VCaP (cell line): ENCODE measurements around the gene MAGEF1.
"Not testable (repeated sequence)": the region's sequence is repeated elsewhere in the genome, so short reads cannot be mapped to it uniquely, and the experiment has no call there.

ENCODE experiments used
- H3K27ac ChIP-seq: fragments of 450-650 bp; 2 replicates; pipeline ENCODE4 v1.5.1; 2017
- TF ChIP-seq, protein P1 (sequence below): fragments of 450-650 bp; conservative IDR thresholded peaks from 2 replicates; pipeline ENCODE4 v1.5.1; 2017; ENCODE audit warnings: mild to moderate bottlenecking, moderate library complexity

Gene MAGEF1

DNA sequence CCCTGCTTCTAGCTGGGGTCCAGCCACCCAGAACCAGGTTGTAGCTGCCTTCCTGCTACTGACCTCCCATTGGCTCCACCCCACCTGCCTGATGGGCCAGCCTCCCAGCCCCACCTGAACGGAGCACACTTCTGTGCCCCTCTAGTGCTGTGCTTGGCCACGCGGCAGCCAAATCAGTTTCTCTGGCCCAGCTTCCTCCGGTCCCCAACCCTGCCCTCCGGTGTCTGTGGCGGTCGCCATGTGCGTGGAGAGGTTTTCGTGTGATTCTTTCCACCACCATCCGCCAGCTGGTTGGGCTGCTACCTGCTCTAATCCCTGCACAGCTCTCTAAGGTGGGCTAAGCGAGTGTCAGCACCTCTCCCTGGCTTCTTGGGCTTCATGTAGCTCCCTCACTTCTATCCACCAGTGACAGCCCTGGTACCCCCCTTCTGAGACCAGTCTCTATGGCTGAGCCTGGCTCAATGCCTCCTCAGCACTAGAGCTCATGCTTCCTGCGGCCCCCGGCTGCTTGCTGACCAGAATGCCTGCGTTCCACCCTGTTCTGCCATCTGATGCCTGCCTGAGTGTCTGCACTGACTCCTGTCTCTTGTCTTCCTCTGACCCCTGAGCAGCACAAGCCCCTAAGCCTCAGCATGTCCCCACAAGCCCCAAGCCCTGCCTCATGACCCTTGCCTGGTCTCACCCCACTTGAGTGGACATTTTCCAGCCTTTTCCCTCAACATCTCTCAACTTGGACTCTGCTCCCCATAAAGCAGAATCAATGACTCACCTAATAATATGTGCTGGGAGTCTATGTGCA, 23.2 kb upstream of the MAGEF1 start:
- H3K27ac ChIP-seq, result no peak overlapping the region
- TF ChIP-seq, protein P1, sequence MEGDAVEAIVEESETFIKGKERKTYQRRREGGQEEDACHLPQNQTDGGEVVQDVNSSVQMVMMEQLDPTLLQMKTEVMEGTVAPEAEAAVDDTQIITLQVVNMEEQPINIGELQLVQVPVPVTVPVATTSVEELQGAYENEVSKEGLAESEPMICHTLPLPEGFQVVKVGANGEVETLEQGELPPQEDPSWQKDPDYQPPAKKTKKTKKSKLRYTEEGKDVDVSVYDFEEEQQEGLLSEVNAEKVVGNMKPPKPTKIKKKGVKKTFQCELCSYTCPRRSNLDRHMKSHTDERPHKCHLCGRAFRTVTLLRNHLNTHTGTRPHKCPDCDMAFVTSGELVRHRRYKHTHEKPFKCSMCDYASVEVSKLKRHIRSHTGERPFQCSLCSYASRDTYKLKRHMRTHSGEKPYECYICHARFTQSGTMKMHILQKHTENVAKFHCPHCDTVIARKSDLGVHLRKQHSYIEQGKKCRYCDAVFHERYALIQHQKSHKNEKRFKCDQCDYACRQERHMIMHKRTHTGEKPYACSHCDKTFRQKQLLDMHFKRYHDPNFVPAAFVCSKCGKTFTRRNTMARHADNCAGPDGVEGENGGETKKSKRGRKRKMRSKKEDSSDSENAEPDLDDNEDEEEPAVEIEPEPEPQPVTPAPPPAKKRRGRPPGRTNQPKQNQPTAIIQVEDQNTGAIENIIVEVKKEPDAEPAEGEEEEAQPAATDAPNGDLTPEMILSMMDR, result no peak

DNA sequence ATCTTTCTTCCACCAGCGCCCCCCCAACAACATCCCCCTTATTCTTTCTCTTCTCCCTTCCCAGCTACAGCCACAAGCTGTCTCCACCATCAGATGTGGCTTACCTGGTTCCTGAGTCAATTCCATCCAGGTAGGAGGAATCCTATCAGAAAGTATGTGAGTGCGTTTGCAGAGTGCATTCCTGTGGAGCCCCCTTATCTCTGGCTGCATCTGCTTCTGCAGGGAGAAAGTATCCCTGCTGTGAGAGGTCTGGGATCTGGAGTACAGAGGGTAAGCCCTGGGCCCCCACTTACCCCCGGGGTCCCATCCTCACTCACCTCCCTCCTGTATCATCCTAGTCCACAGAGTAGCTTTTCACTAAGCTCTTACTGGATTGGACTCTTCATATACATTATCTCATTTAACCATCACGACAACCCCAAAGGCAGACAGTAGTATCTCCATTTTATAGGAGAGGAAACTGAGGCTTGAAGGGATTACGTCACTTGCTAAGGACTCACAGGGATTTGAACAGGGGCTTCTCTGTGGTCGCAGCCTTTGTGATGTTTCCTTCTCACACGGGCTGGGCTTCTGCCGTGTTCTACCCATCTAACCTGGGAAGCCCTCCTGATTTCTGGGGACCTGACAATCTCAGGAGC, 22.2 kb upstream of the MAGEF1 start:
- H3K27ac ChIP-seq, result no peak overlapping the region

DNA sequence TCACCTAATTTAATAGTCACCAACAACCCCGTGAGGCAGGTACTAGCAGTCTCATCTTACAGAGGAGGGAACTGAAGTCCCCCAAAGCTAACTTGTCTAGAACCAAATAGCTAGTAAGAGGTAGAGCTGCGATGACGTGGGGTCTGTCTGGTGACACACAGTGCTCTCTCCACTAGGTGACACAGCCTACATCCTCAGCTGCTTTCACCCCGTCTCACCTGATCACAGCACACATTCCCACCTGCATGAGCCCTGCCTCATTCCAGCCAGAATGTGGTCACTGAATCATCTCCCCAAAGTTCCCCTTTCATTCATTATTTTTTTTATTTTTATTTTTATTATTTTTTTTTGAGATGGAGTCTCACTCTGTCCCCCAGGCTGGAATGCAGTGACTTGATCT, 21.3 kb upstream of the MAGEF1 start:
- TF ChIP-seq, protein P1, result no peak
- no peak overlapping the region for H3K27ac ChIP-seq

More for the DNA sequence above, 22.2 kb upstream of the MAGEF1 start:
- TF ChIP-seq, protein P1, result no peak

DNA sequence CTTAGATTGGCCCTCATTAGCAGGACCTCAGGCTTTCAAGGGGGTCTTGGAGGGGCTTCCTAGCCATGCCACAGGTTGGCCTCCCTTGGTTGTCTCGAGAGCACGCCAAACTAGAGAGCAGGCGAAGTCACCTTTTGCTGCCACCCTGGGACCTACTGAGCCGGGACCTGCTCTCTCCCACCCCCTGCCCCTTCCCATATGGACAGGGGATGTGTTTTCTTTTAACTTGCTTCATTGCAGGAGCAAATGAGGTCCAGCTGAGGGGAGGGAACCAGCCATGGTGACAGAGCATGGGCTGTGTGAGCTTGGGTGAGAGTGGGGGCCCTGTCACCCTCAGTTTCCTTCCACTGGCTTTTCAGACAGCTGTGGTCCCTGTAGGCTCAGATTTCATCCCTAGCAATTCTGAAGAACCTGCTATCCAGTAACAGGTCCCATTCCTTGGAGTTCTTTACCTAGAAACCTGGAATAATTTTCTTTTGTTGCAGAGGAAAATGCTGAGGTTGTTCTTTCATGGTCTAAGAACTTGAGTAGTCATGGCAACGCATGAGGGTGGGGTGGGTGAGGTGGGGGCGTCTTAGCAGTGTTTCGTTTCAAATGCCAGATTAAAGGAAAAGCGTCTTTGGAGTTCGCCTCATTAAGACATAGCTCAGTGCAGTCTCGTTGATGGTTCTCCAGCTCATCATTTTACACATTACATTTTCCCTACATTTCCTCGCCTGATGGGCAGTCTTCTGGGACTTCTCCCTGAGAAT, 20.1 kb upstream of the MAGEF1 start:
- no peak overlapping the region for H3K27ac ChIP-seq
- TF ChIP-seq, protein P1, result no peak

DNA sequence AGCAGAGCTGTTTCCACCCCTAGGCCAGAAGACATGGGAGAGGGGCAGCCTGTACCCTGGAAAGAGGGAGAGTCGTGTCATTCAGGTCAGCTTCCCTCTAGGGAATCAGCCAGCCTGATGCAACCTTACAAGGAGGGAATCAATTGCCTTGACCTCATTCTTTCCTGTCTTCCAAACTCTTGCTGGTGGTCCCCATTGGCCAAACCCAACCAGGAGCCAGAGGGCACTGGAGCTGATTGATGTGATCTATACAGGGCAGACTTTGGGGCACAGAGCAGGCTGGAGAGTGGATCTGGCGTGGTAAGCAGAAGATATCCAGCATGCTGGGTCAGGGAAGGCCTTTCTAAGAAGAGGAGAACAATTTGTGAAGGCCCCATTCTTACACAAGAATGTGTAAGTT, 19.1 kb upstream of the MAGEF1 start:
- TF ChIP-seq, protein P1, result no peak
- no peak overlapping the region for H3K27ac ChIP-seq

DNA sequence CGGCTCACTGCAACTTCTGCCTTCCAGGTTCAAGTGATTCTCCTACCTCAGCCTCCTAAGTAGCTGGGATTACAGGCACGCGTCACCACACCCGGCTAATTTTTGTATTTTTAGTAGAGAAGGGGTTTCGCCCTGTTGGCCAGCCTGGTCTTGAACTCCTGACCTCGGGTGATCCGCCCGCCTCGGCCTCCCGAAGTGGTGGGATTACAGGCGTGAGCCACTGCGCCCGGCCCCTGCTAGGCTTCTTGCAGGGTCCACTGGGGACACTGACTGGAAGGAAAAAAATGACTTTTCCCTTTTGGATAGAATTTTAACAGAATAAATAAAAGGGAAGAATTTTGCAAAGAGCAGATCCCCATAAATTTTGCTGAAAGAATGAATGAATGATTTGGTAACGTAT, 17.3 kb upstream of the MAGEF1 start:
- not testable (repeated sequence) for H3K27ac ChIP-seq

DNA sequence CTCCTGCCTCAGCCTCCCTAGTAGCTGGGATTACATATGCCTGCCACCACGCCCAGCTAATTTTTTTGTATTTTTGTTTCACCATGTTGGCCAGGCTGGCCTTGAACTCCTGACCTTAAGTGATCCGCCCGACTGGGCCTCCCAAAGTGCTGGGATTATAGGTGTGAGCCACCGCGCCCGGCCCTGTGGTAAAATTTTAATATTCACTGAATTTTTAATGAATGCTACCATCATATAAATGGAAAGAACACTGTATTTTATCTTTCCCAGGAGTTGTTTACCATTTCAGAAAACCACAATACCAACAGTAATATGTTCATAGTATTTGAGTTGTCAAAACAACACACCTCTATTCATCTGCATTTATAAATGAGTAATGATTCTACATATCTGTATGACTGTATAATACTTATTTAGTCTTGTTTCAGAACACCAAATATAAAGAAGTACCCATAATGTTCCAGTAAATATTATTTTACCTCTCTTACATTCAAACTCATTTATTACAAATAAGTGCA, 16.2 kb upstream of the MAGEF1 start:
- TF ChIP-seq, protein P1, result no peak

More for the DNA sequence above, 16.2 kb upstream of the MAGEF1 start:
- no peak overlapping the region for H3K27ac ChIP-seq
